Astrocyte of the hippocampus (primary cell): ENCODE measurements around the gene ISLR.

Source experiments
- DNase-seq: peaks from one replicate; pipeline ENCODE4 v3.0.0; 2011; ENCODE audit warnings: low read depth, low spot score

ISLR gene

DNA sequence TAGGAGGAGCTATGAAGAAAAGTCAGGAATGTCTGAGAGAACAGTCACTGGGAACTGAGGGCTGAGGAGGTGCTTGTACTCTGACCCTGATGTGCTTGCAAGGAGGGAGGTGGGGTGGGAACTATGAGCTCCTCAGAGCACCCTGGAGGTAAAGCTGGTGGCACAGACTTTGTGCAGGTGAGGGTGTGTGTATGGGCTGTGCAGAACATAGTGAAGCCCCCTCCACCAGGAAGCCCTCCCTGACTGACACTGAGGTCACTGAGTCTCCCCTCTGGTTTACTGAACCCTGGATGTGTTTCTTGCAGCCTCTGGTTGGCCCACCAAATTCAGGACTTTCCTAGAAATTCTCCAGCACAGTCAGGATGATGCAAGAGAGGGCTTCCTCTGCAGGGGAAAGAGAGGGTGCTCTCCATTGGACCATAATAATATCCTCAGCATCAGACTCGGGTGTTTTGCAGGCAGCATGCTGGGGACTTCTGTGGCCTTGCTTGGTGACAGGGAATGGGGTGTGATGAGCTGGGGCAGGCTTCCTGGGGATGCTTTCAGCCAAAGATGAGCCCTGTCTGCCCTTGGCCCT lies 1.5 kb upstream of the ISLR start:
- DNase-seq, result no peak

DNA sequence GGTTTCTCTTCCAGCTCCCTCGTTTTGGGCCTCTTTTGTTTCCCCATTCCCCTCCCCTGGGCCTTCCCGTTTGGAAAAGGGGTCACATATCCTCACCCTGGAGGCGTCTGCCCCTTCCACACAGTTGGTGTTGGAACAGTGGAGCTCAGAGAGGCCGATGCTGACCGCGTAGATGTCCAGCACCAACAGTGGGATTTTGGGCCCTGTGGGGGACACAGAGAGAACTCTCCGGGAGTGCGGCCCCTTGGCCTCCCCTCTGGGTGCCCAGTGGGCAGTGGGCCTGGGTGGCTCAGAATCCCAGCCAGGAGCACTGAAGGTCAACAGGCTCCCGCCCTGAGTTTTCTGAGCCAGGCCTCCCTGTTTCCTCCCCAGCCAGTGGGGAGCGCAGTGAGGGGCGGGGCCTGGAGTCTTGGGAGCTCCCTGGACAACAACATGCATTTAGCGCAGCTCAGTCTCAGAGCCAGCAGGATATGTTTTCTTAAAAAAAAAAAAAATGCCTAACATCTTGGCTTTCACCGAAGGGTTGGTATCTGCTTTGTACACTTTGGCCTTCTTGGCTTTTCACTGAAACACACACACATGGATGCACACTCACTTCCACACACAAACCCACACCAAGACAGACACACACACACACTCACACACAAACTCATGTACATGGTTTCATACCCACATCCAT lies 670 bp upstream of the ISLR start:
- no peak for DNase-seq

DNA sequence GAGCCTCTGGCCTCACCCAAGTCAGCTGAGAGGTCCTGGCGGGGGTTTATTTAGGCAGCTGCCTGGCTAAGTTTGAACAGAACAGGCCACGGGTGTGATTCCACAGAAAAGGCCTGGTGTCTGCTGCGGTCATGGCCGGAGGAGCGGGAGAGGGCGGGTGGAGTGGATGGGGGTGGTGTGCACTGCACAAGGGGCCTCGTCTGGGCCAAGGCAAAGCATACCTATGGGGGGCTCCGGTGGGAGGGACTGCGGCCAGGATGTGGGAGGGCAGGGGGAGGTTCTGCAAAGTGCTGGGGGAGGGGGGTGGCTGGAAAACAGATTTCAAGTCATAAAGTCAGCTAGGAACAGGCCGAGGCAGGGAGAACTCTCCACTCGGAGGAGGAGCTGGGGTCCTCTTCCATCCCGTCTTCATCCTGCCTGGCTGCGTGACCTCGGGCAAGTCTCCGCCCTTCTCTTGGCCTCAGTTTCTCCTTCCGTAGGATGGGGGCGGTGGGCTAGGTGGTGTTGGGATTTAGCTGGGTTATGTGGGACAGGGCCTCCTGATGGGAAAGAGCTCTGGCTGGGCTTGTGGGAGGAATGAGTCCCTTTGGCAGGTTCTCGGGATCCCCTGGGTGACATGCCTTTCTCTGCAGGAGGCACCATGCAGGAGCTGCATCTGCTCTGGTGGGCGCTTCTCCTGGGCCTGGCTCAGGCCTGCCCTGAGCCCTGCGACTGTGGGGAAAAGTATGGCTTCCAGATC lies 878 bp downstream of the ISLR start:
- no peak for DNase-seq

DNA sequence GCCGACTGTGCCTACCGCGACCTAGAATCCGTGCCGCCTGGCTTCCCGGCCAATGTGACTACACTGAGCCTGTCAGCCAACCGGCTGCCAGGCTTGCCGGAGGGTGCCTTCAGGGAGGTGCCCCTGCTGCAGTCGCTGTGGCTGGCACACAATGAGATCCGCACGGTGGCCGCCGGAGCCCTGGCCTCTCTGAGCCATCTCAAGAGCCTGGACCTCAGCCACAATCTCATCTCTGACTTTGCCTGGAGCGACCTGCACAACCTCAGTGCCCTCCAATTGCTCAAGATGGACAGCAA lies 1.4 kb downstream of the ISLR start:
- DNase-seq, result no peak

DNA sequence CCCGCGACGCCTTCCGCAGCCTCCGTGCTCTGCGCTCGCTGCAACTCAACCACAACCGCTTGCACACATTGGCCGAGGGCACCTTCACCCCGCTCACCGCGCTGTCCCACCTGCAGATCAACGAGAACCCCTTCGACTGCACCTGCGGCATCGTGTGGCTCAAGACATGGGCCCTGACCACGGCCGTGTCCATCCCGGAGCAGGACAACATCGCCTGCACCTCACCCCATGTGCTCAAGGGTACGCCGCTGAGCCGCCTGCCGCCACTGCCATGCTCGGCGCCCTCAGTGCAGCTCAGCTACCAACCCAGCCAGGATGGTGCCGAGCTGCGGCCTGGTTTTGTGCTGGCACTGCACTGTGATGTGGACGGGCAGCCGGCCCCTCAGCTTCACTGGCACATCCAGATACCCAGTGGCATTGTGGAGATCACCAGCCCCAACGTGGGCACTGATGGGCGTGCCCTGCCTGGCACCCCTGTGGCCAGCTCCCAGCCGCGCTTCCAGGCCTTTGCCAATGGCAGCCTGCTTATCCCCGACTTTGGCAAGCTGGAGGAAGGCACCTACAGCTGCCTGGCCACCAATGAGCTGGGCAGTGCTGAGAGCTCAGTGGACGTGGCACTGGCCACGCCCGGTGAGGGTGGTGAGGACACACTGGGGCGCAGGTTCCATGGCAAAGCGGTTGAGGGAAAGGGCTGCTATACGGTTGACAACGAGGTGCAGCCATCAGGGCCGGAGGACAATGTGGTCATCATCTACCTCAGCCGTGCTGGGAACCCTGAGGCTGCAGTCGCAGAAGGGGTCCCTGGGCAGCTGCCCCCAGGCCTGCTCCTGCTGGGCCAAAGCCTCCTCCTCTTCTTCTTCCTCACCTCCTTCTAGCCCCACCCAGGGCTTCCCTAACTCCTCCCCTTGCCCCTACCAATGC lies 2.0 kb downstream of the ISLR start:
- DNase-seq, result no peak

DNA sequence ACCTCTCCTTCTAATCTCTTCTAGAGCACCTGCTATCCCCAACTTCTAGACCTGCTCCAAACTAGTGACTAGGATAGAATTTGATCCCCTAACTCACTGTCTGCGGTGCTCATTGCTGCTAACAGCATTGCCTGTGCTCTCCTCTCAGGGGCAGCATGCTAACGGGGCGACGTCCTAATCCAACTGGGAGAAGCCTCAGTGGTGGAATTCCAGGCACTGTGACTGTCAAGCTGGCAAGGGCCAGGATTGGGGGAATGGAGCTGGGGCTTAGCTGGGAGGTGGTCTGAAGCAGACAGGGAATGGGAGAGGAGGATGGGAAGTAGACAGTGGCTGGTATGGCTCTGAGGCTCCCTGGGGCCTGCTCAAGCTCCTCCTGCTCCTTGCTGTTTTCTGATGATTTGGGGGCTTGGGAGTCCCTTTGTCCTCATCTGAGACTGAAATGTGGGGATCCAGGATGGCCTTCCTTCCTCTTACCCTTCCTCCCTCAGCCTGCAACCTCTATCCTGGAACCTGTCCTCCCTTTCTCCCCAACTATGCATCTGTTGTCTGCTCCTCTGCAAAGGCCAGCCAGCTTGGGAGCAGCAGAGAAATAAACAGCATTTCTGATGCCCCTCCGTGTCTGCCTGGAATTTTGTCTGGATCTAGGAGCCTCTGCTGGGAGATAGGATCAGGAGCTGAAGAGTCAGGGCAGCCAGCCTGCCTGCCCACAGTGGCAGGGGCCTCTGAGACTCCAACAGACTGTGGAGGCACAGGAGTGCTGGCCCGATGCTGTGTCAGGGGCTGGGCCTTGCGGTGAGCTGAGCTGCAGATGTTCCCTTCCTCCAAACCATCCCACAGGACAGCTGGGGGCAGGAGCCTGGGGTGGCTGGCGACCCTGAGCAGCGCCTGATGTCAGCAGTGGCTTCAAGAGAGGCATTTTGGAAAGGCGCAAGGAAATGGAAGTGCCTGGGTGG lies 3.0 kb downstream of the ISLR start:
- no peak for DNase-seq

DNA sequence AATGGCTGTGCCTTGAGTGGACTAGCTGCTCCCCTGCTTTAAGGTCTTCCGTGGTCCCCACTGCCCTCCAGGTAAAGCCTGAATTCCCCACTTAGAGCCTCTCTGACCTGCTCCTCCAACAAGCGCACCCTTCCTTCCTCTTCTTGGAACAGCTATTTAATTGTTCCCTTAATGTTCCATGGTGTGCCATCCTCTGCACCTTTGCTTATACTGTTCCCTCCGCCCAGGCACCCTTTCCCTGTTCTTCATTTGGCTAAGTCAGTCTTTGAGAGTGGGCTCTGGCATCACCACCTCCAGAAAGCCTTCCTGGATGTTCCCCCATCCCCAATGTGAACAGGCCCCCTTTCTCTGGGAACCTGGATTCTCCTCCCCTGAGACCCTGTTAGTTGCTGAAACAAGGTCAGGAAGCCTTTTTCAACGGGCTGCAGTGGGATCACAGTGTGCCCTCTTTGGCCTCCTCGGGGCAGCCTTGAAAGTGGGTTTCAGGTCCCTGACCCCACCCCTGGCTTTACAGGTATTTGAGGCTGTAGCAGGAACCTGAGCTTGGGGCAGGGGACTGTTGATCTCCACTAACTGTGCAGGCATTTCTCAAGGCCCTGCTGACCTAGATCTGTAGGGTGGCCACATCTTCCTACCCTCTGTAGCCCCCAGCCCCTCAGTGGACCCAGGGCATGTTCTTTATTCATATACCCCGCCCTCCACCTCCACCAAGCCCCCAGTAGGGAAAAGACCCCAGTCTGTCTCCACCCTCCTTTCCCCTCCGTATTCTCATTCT lies 5.0 kb downstream of the ISLR start:
- no peak for DNase-seq

DNA sequence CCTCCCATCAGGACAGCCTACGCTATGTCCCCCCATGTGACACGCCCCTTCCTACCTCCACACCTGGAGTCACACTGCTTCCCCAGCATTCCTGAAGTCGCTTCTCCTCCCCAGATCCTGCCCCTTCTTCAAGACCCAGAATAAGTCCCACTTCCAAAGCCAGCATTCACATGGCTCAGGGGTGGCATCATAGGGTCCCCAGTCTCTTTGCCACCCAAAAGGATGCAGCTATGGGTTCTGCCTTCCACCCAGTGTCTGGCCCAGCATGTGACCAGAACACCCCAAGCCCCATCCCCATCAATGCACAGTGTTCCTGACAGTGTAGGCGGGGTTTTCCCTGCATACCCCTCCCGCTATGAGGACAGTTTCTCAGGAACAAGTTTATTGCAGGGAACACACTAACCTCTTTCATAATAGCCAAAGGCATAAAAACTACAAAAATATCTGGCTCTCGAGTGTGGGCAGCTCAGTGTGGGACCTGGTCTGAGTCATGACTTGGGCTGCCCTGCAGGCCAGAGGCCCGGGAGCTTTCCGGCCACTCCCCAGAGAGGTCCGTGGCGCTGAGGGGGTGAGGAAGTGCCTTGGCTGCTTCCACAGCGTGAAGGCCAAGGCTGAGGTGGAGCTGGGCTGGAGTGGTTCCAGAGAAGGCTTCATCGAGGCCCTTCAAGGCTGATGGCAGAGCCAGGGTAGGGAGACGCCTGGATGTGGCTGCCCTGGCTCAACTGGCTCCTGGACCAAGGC lies 5.8 kb downstream of the ISLR start:
- peak; percentile 97 for DNase-seq

DNA sequence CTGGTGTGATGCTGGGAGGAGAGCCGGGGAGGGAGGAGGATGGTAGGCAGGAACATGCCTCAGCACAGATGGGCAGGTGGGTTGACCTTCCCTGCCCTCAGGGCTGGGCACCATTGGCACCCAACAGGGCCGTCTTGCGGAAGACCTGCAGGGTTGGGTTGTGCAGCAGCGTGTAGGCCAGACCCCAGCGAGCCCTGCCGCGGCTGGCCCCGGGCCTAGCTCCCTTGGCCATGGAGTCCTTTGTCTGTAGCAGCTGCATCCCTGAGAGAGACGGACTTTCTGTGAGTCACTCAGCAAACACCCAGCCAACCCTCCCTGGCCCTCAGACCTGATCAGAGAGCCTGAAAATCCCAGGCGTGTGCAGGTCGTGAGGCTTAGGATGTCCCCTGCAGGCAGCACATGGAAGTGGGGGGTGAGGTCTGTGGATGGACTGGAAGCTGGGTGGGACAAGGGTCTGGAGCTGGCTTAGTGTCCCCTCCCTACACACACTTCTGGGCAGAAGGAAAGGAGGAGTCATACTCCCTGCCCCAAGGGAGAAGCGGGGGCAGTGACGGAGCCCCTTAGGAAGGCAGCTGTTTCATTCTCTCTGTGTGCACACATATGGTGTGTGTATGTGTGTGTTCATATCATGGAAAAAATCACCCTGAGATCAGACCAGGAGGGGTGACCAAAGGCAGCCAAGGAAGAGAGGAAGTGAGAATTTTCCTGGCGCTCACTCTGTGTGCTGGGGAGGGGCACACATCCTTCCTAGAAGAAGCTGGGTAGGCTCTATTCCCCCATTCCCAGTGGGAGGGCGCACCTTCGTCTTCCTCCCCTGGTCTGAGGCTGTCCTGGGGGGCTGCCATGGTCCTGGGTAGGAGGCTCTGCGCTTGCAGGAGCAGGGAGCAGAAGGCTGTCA lies 6.7 kb downstream of the ISLR start:
- peak; percentile 74 for DNase-seq

DNA sequence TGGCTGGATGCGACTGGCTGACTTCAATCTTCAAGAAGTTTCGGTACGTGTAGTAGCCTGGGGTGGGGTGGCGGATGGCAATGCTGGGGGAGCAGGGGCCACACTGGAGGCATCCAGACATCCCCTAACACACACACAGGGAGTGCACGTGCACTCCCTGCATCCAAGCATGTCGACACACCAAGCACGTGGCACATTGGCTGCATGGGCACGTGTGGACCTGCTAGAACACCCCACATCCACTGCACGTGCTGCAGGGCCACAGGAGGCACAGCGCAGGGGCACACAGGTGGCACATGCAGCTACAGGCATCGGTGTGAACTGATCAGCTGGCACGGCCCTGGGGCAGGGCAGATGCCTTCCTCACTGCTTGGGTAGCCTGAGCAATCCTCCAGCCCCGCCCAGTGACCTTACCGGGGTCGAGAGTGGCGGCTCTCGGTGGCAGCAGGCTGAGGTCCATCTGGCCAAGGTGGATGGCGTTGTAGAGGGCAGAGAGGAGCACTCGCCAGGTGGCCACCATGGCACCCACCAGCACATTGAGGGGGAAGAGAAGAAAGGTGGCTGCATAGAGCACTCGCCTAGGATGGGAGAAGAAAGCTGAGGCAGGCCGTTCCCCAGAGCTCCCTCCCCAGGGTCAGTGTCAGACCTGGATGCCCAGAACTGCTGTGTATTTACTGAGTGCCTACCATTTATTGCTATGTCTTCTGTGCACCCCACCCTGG lies 7.5 kb downstream of the ISLR start:
- DNase-seq, result no peak

DNA sequence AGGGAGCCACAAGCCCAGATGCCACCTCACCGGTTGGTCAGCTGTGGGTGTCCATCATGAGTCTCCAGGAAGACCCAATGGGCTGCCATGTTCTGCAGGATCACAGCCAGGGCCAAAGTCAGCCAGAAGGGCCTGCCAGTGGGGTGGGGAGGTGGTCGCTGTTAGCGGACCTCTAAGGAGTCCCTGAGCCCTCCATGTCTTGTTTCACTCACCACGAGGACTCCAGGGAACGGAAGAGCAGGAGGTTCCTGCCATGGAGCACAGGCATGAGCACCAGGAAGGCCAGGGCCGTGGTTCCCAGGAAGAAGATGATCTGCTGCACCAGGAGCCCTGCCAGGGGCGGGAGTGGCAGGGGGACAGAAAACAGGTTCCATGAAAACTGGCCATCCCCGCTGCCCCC lies 8.6 kb downstream of the ISLR start:
- DNase-seq, result no peak

DNA sequence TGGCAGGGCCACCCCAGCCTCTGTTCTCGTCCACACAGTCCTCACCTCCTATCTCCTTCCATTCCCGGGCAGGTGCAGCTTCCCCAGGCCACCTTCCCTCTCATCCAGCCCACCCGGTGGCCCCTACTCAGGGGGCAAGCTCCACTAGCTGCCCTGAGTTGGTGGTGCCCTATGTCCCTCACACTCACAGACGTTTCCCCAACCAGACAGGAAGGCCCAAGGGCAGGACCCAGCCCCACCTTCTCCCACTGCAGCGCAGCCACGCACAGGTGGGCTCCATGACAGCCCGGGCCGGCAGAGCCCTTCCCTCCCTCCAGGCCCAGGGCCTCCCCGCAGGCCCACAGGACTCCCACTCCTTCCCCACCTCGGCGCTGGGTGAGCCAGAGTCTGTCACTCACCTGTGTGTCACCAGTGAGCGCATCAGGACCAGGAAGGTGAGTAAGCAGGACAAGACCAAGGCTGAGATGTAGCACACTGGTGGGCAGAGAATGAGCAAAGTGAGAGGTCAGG lies 11.1 kb downstream of the ISLR start:
- no peak for DNase-seq

DNA sequence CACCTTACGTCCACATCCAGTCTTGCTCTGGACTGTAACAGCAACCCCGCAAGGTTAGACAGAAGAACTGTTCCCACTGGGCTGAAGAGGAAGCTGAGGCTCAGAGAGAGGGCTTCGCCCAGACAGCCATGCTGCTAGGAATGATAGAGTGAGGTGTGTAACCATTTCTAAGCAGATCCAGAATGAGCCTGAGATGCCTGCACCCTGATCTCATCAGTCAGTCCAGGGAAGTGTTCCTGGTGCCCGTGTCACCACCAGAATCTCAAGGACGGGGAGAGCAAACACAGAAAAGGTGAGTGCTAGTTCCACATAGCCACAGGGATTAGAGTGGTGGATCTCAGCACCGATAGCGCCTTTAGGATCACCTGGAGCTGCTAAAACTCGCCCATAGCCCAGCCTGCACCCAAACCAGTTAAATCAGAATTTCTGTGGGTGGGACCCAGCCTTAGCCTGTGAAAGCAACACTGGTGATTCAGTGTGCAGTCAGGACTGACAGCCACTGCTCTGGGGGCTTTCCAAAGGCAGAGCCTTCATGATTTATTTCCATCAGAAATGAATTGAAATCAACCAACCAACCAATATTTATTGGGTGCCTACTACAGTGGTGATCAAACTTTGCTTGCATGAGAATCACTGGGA lies 12.3 kb downstream of the ISLR start:
- DNase-seq, result no peak

DNA sequence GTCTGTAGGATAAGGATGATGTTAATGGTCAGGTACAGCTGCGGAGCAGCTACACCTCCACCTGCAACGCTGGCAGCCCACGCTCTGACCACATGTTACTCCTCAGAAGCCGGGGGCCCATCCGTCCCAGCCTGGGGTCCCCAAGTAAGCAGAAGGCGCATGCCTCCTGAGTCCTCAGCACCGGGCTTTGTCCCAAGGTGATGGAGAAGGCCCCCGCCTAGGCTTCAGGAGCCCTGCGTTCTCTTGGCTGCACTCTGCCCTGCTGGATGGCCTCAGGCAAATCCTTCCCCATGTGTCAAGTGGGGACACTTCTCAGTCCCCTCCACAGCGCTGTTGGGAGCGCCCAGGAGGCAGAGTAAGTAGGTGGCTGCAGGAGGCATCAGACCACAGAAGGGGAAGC lies 14.7 kb downstream of the ISLR start:
- no peak for DNase-seq

DNA sequence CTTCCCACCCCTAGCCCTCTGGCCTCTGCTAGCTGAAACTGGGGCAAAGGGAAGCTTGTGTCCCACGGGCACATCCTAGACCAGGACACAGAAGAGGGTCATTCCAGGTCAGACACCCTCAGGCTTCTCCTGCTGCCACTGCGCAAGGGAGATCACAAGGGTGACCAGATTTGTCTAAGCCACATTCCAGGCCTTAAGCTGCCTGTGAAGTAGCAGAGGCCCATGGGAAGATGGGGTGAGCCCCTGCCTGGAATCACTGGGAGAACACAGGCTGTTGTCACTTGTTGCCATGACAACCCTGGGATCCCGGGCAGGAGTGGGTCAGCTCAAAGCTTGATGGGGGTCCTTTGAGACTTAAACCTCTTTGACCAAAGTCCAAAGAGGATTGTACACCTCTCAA lies 18.3 kb downstream of the ISLR start:
- no peak for DNase-seq

DNA sequence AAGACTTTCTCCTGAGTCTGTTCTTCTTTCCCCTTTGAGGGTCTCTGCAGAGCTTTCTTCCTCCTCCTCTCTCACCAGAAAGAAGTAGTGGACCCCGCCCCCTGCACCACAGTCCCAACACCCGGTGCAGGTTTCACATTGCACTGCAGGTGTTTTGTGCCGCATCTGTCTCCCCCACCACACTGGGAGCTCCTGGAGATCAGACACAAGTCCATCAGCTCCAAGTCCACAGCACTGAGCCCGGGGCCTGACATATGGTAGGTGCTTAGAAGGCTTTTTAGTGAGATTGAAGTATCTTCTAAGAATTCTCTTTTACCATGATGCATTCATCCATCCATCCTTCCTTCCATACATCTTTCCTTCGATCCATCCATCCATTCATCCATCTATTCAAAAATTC lies 19.2 kb downstream of the ISLR start:
- no peak for DNase-seq

DNA sequence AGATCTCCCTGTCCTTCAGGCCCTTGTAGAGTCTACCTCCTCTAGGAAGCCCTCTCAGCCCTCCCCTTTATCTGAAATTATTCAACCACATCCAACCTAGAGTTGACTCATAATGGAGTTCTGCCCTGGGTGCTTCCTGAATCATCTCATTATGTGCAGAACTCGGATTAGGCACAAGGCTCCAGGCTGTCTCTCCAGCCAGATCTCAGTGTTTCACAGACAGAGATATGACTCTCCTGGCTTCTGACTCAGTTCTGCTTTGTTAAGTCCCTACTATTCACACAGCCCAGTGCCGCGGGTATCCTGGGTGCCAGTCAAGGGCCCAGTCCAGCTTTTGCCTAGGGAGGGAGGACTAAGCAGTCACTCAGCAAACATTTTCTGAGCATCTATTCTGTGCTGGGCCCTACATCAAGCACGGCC lies 19.8 kb downstream of the ISLR start:
- DNase-seq, result peak; percentile 90
